Mononuclear cell (primary cell): ENCODE measurements around the gene DMRT3. TPM values are rescaled to one million over a fixed set of nuclear protein-coding genes. Genes with fewer than 3 reads are reported as not detected.

Experiments used
- H3K27me3 ChIP-seq: 2 replicates; pipeline ENCODE4 v1.6.0; 2011; ENCODE audit warnings: low read length, control low read depth; ENCODE audit not compliant: insufficient read depth
- H3K4me1 ChIP-seq: 2 replicates; pipeline ENCODE4 v1.5.1; 2011; ENCODE audit warnings: mild to moderate bottlenecking, low read length, control low read depth; ENCODE audit not compliant: insufficient read depth
- H3K4me3 ChIP-seq: 2 replicates; pipeline ENCODE4 v1.5.1; 2011; ENCODE audit warnings: mild to moderate bottlenecking, low read length, moderate library complexity
- H3K9me3 ChIP-seq: 2 replicates; pipeline ENCODE4 v1.5.1; 2011; ENCODE audit warnings: low read depth, mild to moderate bottlenecking, control low read depth, low read length
- total RNA-seq: library from RNA; depleted of rRNA; stranded (reverse); fragments of >200 nt; gene quantifications from one replicate; pipeline ENCODE4 v1.2.3, GENCODE V29; 2012

The DMRT3 gene
- total RNA-seq, 1 donor: not detected

GRCh38 chr9:965497-965896 lies 11.0 kb upstream of the DMRT3 start:
- Histone ChIP-seq H3K9me3 (no peaks in the 10 kb centered on the region), H3K4me1 (no peaks in the 10 kb centered on the region), H3K27me3 (peaks cover 90% of the 10 kb centered on the region), H3K4me3 (no peak overlapping the region)

- H3K4me3 ChIP-seq: no peak overlapping the region
- peaks cover 5% of the 10 kb centered on the region for H3K4me1 ChIP-seq
- H3K27me3 ChIP-seq: peaks cover 91% of the 10 kb centered on the region
- H3K9me3 ChIP-seq: no peaks in the 10 kb centered on the region
Observed at GRCh38 chr9:966870-967269, 9.6 kb upstream of the DMRT3 start.

- Histone ChIP-seq H3K27me3 (peaks cover 97% of the 10 kb centered on the region), H3K9me3 (no peaks in the 10 kb centered on the region), H3K4me3 (no peak overlapping the region), H3K4me1 (peaks cover 10% of the 10 kb centered on the region)
Observed at GRCh38 chr9:967436-967835, 9.0 kb upstream of the DMRT3 start.

GRCh38 chr9:967903-968641 lies 8.4 kb upstream of the DMRT3 start:
- Histone ChIP-seq H3K4me1 (peaks cover 15% of the 10 kb centered on the region), H3K27me3 (peaks cover 97% of the 10 kb centered on the region), H3K9me3 (no peaks in the 10 kb centered on the region), H3K4me3 (no peak overlapping the region)

- H3K27me3 ChIP-seq: peaks cover 98% of the 10 kb centered on the region
- H3K9me3 ChIP-seq: no peaks in the 10 kb centered on the region
- peaks cover 19% of the 10 kb centered on the region for H3K4me1 ChIP-seq
- no peak overlapping the region for H3K4me3 ChIP-seq
Observed at GRCh38 chr9:969310-970150, 6.9 kb upstream of the DMRT3 start.

GRCh38 chr9:970151-970996 lies 6.1 kb upstream of the DMRT3 start:
- Histone ChIP-seq H3K27me3 (peaks cover 98% of the 10 kb centered on the region), H3K4me3 (no peak overlapping the region), H3K9me3 (no peaks in the 10 kb centered on the region), H3K4me1 (peaks cover 19% of the 10 kb centered on the region)

- Histone ChIP-seq H3K9me3 (no peaks in the 10 kb centered on the region), H3K4me1 (peaks cover 19% of the 10 kb centered on the region), H3K27me3 (peaks cover 93% of the 10 kb centered on the region), H3K4me3 (peak overlapping the region; percentile 18)
Observed at GRCh38 chr9:971901-972500, 4.5 kb upstream of the DMRT3 start.

- Histone ChIP-seq H3K9me3 (no peaks in the 10 kb centered on the region), H3K27me3 (peaks cover 90% of the 10 kb centered on the region), H3K4me1 (peaks cover 19% of the 10 kb centered on the region), H3K4me3 (no peak overlapping the region)
Observed at GRCh38 chr9:972501-973294, 3.8 kb upstream of the DMRT3 start.

GRCh38 chr9:973295-973834 lies 3.1 kb upstream of the DMRT3 start:
- no peak overlapping the region for H3K4me3 ChIP-seq
- H3K9me3 ChIP-seq: no peaks in the 10 kb centered on the region
- peaks cover 90% of the 10 kb centered on the region for H3K27me3 ChIP-seq
- peaks cover 19% of the 10 kb centered on the region for H3K4me1 ChIP-seq

- H3K4me1 ChIP-seq: peaks cover 19% of the 10 kb centered on the region
- no peak overlapping the region for H3K4me3 ChIP-seq
- H3K9me3 ChIP-seq: no peaks in the 10 kb centered on the region
- peaks cover 90% of the 10 kb centered on the region for H3K27me3 ChIP-seq
Observed at GRCh38 chr9:974031-974995, 2.1 kb upstream of the DMRT3 start.

- Histone ChIP-seq H3K27me3 (peaks cover 90% of the 10 kb centered on the region), H3K9me3 (no peaks in the 10 kb centered on the region), H3K4me1 (peaks cover 19% of the 10 kb centered on the region), H3K4me3 (no peak overlapping the region)
Observed at GRCh38 chr9:974996-975739, 1.3 kb upstream of the DMRT3 start.

- H3K4me1 ChIP-seq: peaks cover 19% of the 10 kb centered on the region
- peaks cover 90% of the 10 kb centered on the region for H3K27me3 ChIP-seq
- no peak overlapping the region for H3K4me3 ChIP-seq
- H3K9me3 ChIP-seq: no peaks in the 10 kb centered on the region
Observed at GRCh38 chr9:975740-976257, 656 bp upstream of the DMRT3 start.
